Panc1 (cell line): Measurements from ENCODE around the gene DIP2C. TPM values are rescaled to one million over a fixed set of nuclear protein-coding genes. Genes with fewer than 3 reads are reported as not detected.

Experiments used
- ATAC-seq: fragments of 200-7000 bp; cut with Tn5 transposase; 2 replicates; pipeline ENCODE4 v1.9.1; 2020; ENCODE audit warnings: mild to moderate bottlenecking, moderate library complexity
- BruUV-seq: library from RNA; stranded (reverse); fragments of 400-500 nt; replicated peaks from 2 replicates; lab custom pipeline; 2021; lab: Mats Ljungman, UMichigan
- CTCF ChIA-PET: fragments of 300-600 bp; sonication (Branson Sonifier 250); formaldehyde crosslinking; loops from one replicate; lab custom pipeline; 2022; ENCODE audit warnings: antibody characterized with exemption; lab: Charles Lee
- POLR2A ChIA-PET: fragments of 300-600 bp; sonication (Branson Sonifier 250); formaldehyde crosslinking; loops from one replicate; lab custom pipeline; 2022; ENCODE audit warnings: antibody characterized with exemption; lab: Charles Lee
- DNase-seq: peaks from one replicate; pipeline ENCODE4 v3.0.0-alpha.2; 2010; ENCODE audit warnings: low read depth, low spot score
- H3K27ac ChIP-seq: 2 replicates; pipeline ENCODE4 v1.5.1; 2011; ENCODE audit warnings: mild to moderate bottlenecking, low read length, inconsistent platforms
- H3K27me3 ChIP-seq: fragments of 200-500 bp; sonication (Bioruptor generic); 2 replicates; pipeline ENCODE4 v1.6.0; 2014; ENCODE audit warnings: low read length, inconsistent platforms; ENCODE audit not compliant: control insufficient read depth, insufficient read depth
- H3K36me3 ChIP-seq: fragments of 200-500 bp; sonication (Bioruptor generic); 2 replicates; pipeline ENCODE4 v1.5.1; 2014; ENCODE audit warnings: inconsistent platforms, mild to moderate bottlenecking, low read length, moderate library complexity; ENCODE audit not compliant: control insufficient read depth, insufficient read depth
- H3K4me1 ChIP-seq: 2 replicates; pipeline ENCODE4 v1.5.1; 2011; ENCODE audit warnings: inconsistent platforms, mild to moderate bottlenecking, low read length, moderate library complexity; ENCODE audit not compliant: control insufficient read depth, insufficient read depth
- H3K4me3 ChIP-seq, 2 experiments: 2 replicates each; pipeline ENCODE4 v1.5.1; 2011 to 2012; ENCODE audit warnings: low read depth in 2 of 2, low read length in 2 of 2, mild to moderate bottlenecking in 2 of 2, inconsistent platforms in 1 of 2, moderate library complexity in 1 of 2
- H3K9me3 ChIP-seq: fragments of 200-500 bp; sonication (Bioruptor generic); 2 replicates; pipeline ENCODE4 v1.5.1; 2014; ENCODE audit warnings: low read depth, mild to moderate bottlenecking, inconsistent platforms, low read length, moderate library complexity; ENCODE audit not compliant: control insufficient read depth, insufficient read depth
- POLR2AphosphoS5 ChIP-seq: IDR thresholded peaks from 2 replicates; pipeline ENCODE4 v1.6.1; 2012; ENCODE audit warnings: mild to moderate bottlenecking, low read depth, low read length, moderate library complexity
- SIN3A ChIP-seq: IDR thresholded peaks from 2 replicates; pipeline ENCODE4 v1.6.1; 2012; ENCODE audit warnings: low read depth, mild to moderate bottlenecking, low read length, moderate library complexity, borderline replicate concordance; ENCODE audit not compliant: insufficient read depth
- TCF7L2 ChIP-seq: IDR thresholded peaks from 2 replicates; pipeline ENCODE4 v1.6.1; 2011; ENCODE audit warnings: mild to moderate bottlenecking, low read depth, low read length, inconsistent platforms
- in situ Hi-C: cut with HindIII; loops from 2 replicates; pipeline ENCODE4 v1.10.0; 2016; ENCODE audit warnings: low sequenced_read_pairs, low pct_unique_long_range_greater_than_20kb
- intact Hi-C: fragments of 100-400 bp; cut with micrococcal nuclease; formaldehyde crosslinking; loops from one replicate; pipeline ENCODE4 v1.10.0; 2022; ENCODE audit not compliant: unreplicated experiment
- total RNA-seq: library from RNA; stranded (reverse); gene quantifications from one replicate; pipeline ENCODE4 v1.2.1, GENCODE V29; 2021; ENCODE audit not compliant: unreplicated experiment
- TF ChIP-seq, protein P1 (sequence below): fragments of 450-650 bp; IDR thresholded peaks from 2 replicates; pipeline ENCODE4 v1.5.1; 2017; ENCODE audit warnings: mild to moderate bottlenecking
- TF ChIP-seq, protein P2 (sequence below), 2 experiments: IDR thresholded peaks; 2 replicates each; pipeline ENCODE4 v1.6.1; 2011 to 2012; ENCODE audit warnings: low read depth in 2 of 2, control low read depth in 1 of 2, low read length in 1 of 2, mild to moderate bottlenecking in 1 of 2, moderate library complexity in 1 of 2; ENCODE audit not compliant: insufficient read depth in 1 of 2

DIP2C gene
- total RNA-seq, 1 experiment from 2014 or later, result 13.2 TPM

DNA sequence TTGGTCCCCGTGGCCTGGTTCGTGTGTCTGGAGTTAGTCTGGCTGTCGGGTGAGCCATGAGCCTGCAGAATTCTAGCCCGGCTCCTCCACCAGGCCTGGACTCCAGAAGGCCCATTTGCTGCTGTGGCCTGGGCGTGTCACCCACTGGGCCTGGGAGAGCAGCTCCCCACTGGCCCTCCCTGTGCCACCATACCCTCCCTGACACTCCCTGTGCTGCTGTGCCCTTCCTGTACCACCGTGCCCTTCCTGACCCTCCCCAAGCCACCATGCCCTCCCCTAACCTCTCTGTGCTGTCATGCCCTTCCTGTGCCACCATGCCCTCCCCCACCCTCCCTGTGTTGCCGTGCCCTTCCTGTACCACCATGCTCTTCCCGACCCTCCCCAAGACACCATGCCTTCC lies 39.1 kb upstream of the DIP2C start:
- ATAC-seq, result no peak
- in situ Hi-C loops (no loop called here), intact Hi-C loops (no loop called here)
- no peaks in the 10 kb centered on the region for H3K4me1 ChIP-seq
- H3K27ac ChIP-seq, result no peak overlapping the region
- DNase-seq, result no peak
- TF ChIP-seq POLR2AphosphoS5 (no peak), TCF7L2 (no peak), SIN3A (no peak)
- TF ChIP-seq, protein P1, sequence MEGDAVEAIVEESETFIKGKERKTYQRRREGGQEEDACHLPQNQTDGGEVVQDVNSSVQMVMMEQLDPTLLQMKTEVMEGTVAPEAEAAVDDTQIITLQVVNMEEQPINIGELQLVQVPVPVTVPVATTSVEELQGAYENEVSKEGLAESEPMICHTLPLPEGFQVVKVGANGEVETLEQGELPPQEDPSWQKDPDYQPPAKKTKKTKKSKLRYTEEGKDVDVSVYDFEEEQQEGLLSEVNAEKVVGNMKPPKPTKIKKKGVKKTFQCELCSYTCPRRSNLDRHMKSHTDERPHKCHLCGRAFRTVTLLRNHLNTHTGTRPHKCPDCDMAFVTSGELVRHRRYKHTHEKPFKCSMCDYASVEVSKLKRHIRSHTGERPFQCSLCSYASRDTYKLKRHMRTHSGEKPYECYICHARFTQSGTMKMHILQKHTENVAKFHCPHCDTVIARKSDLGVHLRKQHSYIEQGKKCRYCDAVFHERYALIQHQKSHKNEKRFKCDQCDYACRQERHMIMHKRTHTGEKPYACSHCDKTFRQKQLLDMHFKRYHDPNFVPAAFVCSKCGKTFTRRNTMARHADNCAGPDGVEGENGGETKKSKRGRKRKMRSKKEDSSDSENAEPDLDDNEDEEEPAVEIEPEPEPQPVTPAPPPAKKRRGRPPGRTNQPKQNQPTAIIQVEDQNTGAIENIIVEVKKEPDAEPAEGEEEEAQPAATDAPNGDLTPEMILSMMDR, result no peak
- TF ChIP-seq, protein P2, sequence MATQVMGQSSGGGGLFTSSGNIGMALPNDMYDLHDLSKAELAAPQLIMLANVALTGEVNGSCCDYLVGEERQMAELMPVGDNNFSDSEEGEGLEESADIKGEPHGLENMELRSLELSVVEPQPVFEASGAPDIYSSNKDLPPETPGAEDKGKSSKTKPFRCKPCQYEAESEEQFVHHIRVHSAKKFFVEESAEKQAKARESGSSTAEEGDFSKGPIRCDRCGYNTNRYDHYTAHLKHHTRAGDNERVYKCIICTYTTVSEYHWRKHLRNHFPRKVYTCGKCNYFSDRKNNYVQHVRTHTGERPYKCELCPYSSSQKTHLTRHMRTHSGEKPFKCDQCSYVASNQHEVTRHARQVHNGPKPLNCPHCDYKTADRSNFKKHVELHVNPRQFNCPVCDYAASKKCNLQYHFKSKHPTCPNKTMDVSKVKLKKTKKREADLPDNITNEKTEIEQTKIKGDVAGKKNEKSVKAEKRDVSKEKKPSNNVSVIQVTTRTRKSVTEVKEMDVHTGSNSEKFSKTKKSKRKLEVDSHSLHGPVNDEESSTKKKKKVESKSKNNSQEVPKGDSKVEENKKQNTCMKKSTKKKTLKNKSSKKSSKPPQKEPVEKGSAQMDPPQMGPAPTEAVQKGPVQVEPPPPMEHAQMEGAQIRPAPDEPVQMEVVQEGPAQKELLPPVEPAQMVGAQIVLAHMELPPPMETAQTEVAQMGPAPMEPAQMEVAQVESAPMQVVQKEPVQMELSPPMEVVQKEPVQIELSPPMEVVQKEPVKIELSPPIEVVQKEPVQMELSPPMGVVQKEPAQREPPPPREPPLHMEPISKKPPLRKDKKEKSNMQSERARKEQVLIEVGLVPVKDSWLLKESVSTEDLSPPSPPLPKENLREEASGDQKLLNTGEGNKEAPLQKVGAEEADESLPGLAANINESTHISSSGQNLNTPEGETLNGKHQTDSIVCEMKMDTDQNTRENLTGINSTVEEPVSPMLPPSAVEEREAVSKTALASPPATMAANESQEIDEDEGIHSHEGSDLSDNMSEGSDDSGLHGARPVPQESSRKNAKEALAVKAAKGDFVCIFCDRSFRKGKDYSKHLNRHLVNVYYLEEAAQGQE (IDR thresholded peaks at IDR 0.05; ENCODE audit: insufficient read depth in 1 of 2, low read depth in 2 of 2, low read length in 1 of 2), result no peak
- H3K4me3 ChIP-seq, result no peak overlapping the region
- no TSS peak for BruUV-seq
- CTCF ChIA-PET, result no interaction called here
- POLR2A ChIA-PET, result no interaction called here
- peaks cover 11% of the 10 kb centered on the region; the same call in 1 of the 2 replicates for H3K27me3 ChIP-seq
- H3K9me3 ChIP-seq, result no peaks in the 10 kb centered on the region
- no peaks in the 10 kb centered on the region for H3K36me3 ChIP-seq

DNA sequence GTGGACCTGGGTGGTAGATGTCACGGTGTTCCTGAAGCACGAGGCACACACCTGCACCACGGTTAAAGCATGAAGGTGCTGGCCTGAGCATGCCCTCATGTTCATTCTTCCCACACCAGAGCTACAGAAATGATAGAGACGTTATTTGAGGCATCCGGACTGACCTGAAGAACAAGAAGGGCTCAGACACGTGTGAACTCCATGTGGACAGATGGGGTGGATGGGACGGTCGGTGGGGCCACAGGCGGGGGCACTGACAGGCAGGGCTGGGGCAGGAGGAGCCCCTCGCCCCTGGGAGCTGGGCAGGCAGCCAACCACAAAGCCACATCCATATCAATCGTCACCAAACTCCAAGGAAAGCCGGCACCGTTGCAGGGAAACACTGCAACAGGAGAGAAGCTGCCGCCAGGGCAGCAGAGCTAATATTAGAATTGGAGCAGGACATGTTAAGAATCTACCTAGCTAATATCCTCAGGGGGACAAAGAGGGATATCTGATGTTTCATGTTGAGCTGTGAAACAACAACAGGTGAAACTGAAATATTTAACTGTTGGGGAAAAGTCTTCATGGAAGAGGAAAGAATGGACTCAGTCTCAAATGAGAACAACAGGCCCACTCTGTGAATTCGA lies 37.8 kb upstream of the DIP2C start:
- no peak for DNase-seq
- Histone ChIP-seq H3K4me3 (no peak overlapping the region), H3K9me3 (no peaks in the 10 kb centered on the region), H3K27ac (no peak overlapping the region), H3K36me3 (no peaks in the 10 kb centered on the region), H3K27me3 (peaks cover 5% of the 10 kb centered on the region; the same call in 1 of the 2 replicates), H3K4me1 (no peaks in the 10 kb centered on the region)
- in situ Hi-C loops, result no loop called here
- CTCF ChIA-PET, result no interaction called here
- TF ChIP-seq TCF7L2 (no peak), SIN3A (no peak), POLR2AphosphoS5 (no peak)
- TF ChIP-seq, protein P1, result no peak
- TF ChIP-seq, protein P2 (IDR thresholded peaks at IDR 0.05; ENCODE audit: insufficient read depth in 1 of 2, low read depth in 2 of 2, low read length in 1 of 2), result no peak
- intact Hi-C loops, result no loop called here
- POLR2A ChIA-PET, result no interaction called here
- no TSS peak for BruUV-seq
- no peak for ATAC-seq
